Lower lobe of right lung (tissue), 2 donors: ENCODE data around the gene MAML3. TPM values are rescaled to one million over a fixed set of nuclear protein-coding genes. Genes with fewer than 3 reads are reported as not detected.

Experiments
- ATAC-seq, 2 donors: fragments of 200-7000 bp; cut with Tn5 transposase; one replicate each; pipeline ENCODE4 v1.9.1; 2020 to 2022; ENCODE audit warnings: mild to moderate bottlenecking in 2 of 2, moderate library complexity in 2 of 2
- DNase-seq: peaks from one replicate; pipeline ENCODE4 v3.0.0-alpha.2; 2020
- H3K27ac ChIP-seq: fragments of 200-600 bp; one replicate; pipeline ENCODE4 v1.8.0; 2022
- H3K27me3 ChIP-seq: fragments of 200-600 bp; one replicate; pipeline ENCODE4 v1.8.0; 2022; ENCODE audit warnings: low read depth
- H3K36me3 ChIP-seq: fragments of 200-600 bp; one replicate; pipeline ENCODE4 v1.8.0; 2022; ENCODE audit warnings: mild to moderate bottlenecking
- H3K4me1 ChIP-seq: fragments of 200-600 bp; one replicate; pipeline ENCODE4 v1.8.0; 2022
- H3K4me3 ChIP-seq: fragments of 200-600 bp; one replicate; pipeline ENCODE4 v1.8.0; 2022; ENCODE audit warnings: mild to moderate bottlenecking
- H3K9me3 ChIP-seq: fragments of 200-600 bp; one replicate; pipeline ENCODE4 v1.8.0; 2022
- intact Hi-C: fragments of 100-400 bp; cut with DNase I; formaldehyde crosslinking; loops from one replicate; pipeline ENCODE4 v1.11.0; 2022
- total RNA-seq: library from RNA; stranded (reverse); fragmentation: NEBNext Ultra II Directional; extraction: Animal tissue kit (Norgen Biotek cat#: 25700); gene quantifications from one replicate; pipeline ENCODE4 v1.2.1, GENCODE V29; 2021
- TF ChIP-seq, protein P1 (sequence below): fragments of 200-600 bp; IDR thresholded peaks from one replicate; pipeline ENCODE4 v1.8.0; 2022; ENCODE audit warnings: antibody characterized with exemption, mild to moderate bottlenecking
- donor health status: DM: no; HTN: yes; CAD: no; lungs with severe emphysema.

The MAML3 gene
- total RNA-seq, 1 donor from 2014 or later: 12.5 TPM

- H3K36me3 ChIP-seq: peaks cover 10% of the 10 kb centered on the region
- H3K27ac ChIP-seq: no peak overlapping the region
- ATAC-seq (no peak), DNase-seq (no peak)
- intact Hi-C loops: no loop called here
- no peaks in the 10 kb centered on the region for H3K9me3 ChIP-seq
- no peaks in the 10 kb centered on the region for H3K27me3 ChIP-seq
- H3K4me1 ChIP-seq: peaks cover 37% of the 10 kb centered on the region
- no peak overlapping the region for H3K4me3 ChIP-seq
- TF ChIP-seq, protein P1, sequence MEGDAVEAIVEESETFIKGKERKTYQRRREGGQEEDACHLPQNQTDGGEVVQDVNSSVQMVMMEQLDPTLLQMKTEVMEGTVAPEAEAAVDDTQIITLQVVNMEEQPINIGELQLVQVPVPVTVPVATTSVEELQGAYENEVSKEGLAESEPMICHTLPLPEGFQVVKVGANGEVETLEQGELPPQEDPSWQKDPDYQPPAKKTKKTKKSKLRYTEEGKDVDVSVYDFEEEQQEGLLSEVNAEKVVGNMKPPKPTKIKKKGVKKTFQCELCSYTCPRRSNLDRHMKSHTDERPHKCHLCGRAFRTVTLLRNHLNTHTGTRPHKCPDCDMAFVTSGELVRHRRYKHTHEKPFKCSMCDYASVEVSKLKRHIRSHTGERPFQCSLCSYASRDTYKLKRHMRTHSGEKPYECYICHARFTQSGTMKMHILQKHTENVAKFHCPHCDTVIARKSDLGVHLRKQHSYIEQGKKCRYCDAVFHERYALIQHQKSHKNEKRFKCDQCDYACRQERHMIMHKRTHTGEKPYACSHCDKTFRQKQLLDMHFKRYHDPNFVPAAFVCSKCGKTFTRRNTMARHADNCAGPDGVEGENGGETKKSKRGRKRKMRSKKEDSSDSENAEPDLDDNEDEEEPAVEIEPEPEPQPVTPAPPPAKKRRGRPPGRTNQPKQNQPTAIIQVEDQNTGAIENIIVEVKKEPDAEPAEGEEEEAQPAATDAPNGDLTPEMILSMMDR: no peak
Measured at GRCh38 chr4:139668036-139668435, 485.9 kb downstream of the MAML3 start.

Other genes with a start within 250 kb of the MAML3 start
- 38.4 TPM for gene SCOC, start 219.5 kb upstream of the MAML3 start, total RNA-seq